ENCODE measurements around the gene VSX2.

- no peak for TF ChIP-seq CTCF (IDR thresholded peaks at IDR 0.05; ENCODE audit: insufficient read depth, low read depth, low read length)
- no peak for TF ChIP-seq EZH2 (IDR thresholded peaks at IDR 0.05; ENCODE audit: insufficient read depth, low read length)
These were observed 30.6 kb upstream of the VSX2 start for GRCh38 chr14:74208642-74209041.
